Measurements from ENCODE around the gene CNTNAP2. TPM values are rescaled to one million over a fixed set of nuclear protein-coding genes. Genes with fewer than 3 reads are reported as not detected.
A peak's percentile ranks its signal among the peaks of the same experiment; 100 is the strongest.

Gene CNTNAP2
- total and polyA plus RNA-seq, 3 donors from 2014 or later = 4.3 to 6.1 (median 4.4) TPM

- intact Hi-C loops (cut with DNase I; ENCODE audit: low total_unique reads) = no loop called here
- Histone ChIP-seq H3K9me3 (no peaks in the 10 kb centered on the region), H3K4me3 (no peak overlapping the region), H3K36me3 (ENCODE audit: low read depth, missing control alignments) (no peaks in the 10 kb centered on the region), H3K27me3 (no peaks in the 10 kb centered on the region), H3K4me1 (no peaks in the 10 kb centered on the region), H3K27ac (no peak overlapping the region)
- WGBS, 2 donors = 43 to 55% methylated on average over 3 of the region's 3 CpGs
- no peak for TF ChIP-seq POLR2A (IDR thresholded peaks at IDR 0.05)
- no peak for TF ChIP-seq CTCF (IDR thresholded peaks at IDR 0.05)
- no peak for DNase-seq
Observed at GRCh38 chr7:146764458-146764857, 647.9 kb downstream of the CNTNAP2 start.

- Histone ChIP-seq H3K4me1 (no peaks in the 10 kb centered on the region), H3K27ac (no peak overlapping the region), H3K4me3 (no peak overlapping the region), H3K27me3 (no peaks in the 10 kb centered on the region), H3K9me3 (no peaks in the 10 kb centered on the region), H3K36me3 (ENCODE audit: low read depth, missing control alignments) (no peaks in the 10 kb centered on the region)
- intact Hi-C loops (cut with DNase I; ENCODE audit: low total_unique reads) = no loop called here
- no peak for DNase-seq
- WGBS, 2 donors = 70 to 79% methylated on average over 3 of the region's 3 CpGs
- TF ChIP-seq CTCF (IDR thresholded peaks at IDR 0.05) = no peak
- TF ChIP-seq POLR2A (IDR thresholded peaks at IDR 0.05) = no peak
Observed at GRCh38 chr7:146768957-146769356, 652.4 kb downstream of the CNTNAP2 start.

- DNase-seq = no peak
- no peaks in the 10 kb centered on the region for H3K27me3 ChIP-seq
- H3K4me3 ChIP-seq = no peak overlapping the region
- H3K36me3 ChIP-seq (ENCODE audit: low read depth, missing control alignments) = no peaks in the 10 kb centered on the region
- 50 to 74% methylated on average over 5 of the region's 5 CpGs for WGBS, 2 donors
- H3K4me1 ChIP-seq = no peaks in the 10 kb centered on the region
- H3K27ac ChIP-seq = no peak overlapping the region
- H3K9me3 ChIP-seq = no peaks in the 10 kb centered on the region
- TF ChIP-seq CTCF (IDR thresholded peaks at IDR 0.05) = no peak
- TF ChIP-seq POLR2A (IDR thresholded peaks at IDR 0.05) = no peak
- intact Hi-C loops (cut with DNase I; ENCODE audit: low total_unique reads) = no loop called here
Observed at GRCh38 chr7:146772601-146773000, 656.0 kb downstream of the CNTNAP2 start.

GRCh38 chr7:146773506-146773905 is 656.9 kb downstream of the CNTNAP2 start:
- Histone ChIP-seq H3K27ac (no peak overlapping the region), H3K4me3 (no peak overlapping the region), H3K4me1 (no peaks in the 10 kb centered on the region), H3K27me3 (no peaks in the 10 kb centered on the region), H3K9me3 (no peaks in the 10 kb centered on the region), H3K36me3 (ENCODE audit: low read depth, missing control alignments) (no peaks in the 10 kb centered on the region)
- 95 to 96% methylated on average over 5 of the region's 5 CpGs for WGBS, 2 donors
- intact Hi-C loops (cut with DNase I; ENCODE audit: low total_unique reads) = no loop called here
- DNase-seq = no peak
- TF ChIP-seq POLR2A (IDR thresholded peaks at IDR 0.05) (no peak), CTCF (IDR thresholded peaks at IDR 0.05) (no peak)

GRCh38 chr7:146781352-146782116 is 664.9 kb downstream of the CNTNAP2 start:
- Histone ChIP-seq H3K27ac (no peak overlapping the region), H3K4me3 (no peak overlapping the region), H3K9me3 (no peaks in the 10 kb centered on the region), H3K36me3 (ENCODE audit: low read depth, missing control alignments) (no peaks in the 10 kb centered on the region), H3K4me1 (no peaks in the 10 kb centered on the region), H3K27me3 (no peaks in the 10 kb centered on the region)
- peak; percentile 18 for DNase-seq
- TF ChIP-seq POLR2A (IDR thresholded peaks at IDR 0.05) = no peak
- TF ChIP-seq CTCF (IDR thresholded peaks at IDR 0.05) = no peak
- intact Hi-C loops (cut with DNase I; ENCODE audit: low total_unique reads) = no loop called here
- WGBS, 2 donors = 49 to 71% methylated on average over 12 of the region's 12 CpGs

All from testis (tissue), 3 donors.